Measurements from ENCODE around the gene SYNGR1.

Gene SYNGR1

DNA sequence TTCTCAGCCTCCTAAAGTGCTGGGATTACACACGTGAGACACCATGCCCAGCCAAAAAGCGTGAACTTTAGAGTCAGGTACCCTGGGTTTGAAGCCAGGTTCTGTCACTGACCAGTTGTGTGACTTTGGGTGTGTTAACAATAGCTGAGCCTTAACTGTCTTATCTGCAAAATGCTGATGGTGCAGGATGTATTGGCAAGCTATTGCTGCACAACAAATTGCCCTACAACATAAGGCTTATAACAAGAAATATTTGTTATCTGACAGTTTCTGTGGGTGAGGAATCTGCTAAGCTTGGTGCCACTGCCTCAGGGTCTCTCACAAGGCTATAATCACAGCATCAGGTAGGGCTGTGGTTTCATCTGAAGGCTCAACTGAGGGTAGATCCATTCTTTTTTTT, 21.9 kb downstream of the SYNGR1 start:
- no peak for DNase-seq

DNA sequence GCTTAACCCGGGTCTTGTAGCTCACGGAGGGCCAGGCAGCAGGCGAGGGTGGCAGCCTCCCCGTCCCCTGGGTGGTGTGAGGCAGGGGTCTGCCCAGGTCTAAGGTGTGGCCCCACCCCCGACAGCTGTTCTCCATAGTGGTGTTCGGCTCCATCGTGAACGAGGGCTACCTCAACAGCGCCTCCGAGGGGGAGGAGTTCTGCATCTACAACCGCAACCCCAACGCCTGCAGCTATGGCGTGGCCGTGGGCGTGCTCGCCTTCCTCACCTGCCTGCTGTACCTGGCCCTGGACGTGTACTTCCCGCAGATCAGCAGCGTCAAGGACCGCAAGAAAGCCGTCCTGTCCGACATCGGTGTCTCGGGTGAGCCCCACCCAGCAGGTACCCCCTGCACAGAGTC, 24.4 kb downstream of the SYNGR1 start:
- DNase-seq, result no peak

DNA sequence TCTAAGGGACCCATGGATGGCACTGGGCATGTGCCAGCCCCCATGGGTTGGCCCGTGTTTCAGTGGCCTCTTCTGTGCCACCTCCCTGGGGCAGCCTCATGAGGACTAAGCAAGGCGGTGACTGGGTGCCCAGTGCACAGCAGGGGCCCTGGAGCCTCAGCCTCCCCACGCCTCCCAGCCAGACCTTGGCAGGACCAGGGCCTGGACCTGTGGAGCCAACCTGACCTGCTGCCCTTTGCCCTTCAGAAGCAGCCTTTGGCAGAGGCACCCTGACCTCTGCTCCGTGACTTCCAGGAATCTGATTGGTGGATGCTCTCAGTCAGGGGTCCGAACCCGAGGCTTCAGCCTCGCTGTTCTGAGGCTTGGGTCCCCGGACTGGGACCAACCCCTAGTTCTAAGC, 25.0 kb downstream of the SYNGR1 start:
- no peak for DNase-seq

DNA sequence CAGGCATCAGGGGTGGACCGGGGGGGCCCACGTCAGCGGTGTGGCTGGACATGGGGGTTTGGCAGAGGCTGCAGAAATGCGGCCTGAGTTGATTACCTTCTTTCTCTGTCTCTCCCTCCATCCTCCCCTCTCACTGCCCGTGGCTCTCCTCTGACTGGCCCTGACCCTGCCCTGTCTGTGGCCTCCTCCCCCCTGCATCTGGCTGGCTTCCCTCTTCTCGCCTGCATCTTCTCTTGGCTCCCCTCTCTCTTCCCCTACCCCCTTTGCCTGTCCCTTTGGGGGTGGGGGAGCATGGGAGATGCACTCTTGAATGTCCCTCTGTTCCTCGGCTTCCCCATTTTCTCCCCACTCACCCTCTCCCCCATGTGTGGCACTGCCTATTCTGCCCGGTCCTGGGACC, 25.9 kb downstream of the SYNGR1 start:
- DNase-seq, result no peak

DNA sequence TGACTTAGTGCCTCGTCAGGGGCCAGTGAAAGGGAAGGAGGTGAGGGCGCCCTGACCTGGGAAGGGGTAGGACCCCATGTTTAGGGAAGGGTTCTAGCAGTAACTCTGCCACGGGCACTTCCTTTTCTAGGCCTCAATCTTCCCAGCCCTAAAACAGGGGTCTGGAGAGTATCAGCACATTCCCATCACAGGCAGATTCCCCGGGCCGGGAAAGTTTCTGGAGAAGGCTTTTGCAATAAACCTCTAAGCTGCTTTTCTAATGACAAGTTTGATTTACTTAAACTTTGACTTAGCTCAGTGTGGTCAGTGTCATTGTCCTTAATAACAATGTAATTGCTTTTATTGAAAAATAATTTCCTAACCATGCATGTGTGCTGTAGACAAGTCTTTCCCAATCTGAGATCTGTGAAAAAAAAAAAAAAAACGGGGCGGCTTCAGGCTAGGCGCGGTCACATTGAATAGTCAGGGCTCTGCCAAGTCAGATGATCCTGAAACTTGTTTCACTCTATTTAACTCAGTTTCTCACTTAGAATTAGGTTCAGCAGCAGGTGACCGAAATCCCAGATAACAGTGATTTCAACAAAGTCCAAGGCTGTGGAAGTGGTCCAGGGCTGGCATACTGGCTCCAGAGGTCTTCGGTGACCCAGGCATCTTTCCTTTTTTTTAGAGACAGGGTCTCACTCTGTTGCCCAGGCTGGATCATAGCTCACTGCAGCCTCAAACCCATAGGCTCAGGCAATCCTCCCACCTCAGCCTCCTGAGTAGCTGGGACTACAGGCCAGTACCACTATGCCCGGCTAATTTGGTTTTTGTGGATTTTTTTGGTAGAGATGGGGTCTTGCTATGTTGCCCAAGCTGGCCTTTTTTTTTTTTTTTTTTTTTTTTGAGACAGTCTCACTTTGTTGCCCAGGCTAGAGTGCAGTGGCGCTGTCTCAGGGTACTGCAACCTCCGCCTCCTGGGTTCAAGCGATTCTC, 30.3 kb downstream of the SYNGR1 start:
- DNase-seq, result no peak

DNA sequence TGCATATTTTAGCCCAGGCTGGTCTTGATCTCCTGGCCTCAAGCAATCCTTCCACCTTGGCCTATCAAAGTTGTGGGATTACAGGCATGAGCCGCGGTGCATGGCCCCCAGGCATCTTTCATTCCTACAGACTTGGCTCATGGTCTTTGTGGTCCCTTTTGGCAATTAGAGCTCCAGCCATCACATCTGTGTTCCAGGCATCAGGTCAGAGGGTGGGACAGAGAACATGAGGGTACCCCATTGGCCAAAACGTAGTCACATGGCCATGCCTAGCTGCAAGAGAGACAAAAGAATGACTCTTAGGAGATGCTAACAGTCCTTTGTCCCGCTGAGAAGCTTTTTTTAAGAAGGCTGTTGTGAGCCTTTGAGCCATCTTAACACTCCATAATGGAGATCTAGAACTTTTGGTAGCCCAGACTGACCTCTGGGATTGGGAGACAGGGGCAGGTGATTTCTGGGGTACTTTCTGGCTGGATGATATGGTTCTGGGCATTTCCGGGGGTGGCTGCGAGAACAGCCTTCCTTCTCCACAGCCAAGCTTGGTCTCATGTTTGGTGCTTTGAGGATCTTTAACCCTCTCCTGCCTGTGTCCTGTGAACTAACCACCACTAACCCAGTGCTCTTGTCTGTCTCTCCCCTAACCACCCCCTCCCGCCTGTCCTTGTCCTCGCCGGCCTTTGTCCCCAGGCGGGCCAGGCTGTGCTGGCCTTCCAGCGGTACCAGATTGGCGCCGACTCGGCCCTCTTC, 31.4 kb downstream of the SYNGR1 start:
- no peak for DNase-seq

DNA sequence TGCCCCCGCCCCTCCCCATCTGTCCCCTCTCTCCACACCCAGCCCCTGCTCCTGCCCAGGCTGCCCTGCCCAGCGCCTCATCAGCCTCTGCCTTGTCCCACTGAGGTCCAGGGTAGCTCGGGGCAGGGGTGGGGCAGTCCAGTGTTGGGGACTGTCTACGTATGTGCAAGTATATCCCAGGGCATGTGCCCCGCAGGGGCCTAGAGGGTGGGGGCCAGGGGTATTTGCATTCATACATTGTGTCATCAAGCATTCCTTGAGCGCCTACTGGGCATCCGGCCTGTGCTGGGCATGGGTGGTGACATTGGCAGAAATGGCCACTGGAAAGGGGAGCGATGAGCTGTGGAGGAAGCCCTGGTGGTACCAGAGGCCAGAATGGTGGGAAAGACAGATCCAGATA, 32.1 kb downstream of the SYNGR1 start:
- DNase-seq, result no peak

DNA sequence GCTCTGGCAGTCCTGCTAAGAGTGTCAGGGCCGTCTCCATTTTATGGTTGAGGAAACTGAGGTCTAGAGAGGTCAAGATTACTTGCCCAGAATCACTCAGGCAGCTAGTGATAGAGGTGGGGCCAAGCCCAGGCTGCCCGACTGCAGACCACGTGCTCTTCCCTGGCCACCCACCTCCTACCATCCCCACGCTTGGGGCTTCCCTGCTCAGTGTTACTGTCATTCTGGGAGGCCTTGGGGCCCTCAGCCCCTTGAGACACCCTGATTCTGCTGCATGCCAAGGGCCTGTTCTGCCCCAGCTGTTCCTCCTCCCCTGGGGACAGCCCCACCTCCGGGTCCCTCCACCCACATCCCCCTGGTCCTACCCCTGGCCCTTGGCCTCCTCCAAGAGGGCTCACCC, 32.6 kb downstream of the SYNGR1 start:
- no peak for DNase-seq

DNA sequence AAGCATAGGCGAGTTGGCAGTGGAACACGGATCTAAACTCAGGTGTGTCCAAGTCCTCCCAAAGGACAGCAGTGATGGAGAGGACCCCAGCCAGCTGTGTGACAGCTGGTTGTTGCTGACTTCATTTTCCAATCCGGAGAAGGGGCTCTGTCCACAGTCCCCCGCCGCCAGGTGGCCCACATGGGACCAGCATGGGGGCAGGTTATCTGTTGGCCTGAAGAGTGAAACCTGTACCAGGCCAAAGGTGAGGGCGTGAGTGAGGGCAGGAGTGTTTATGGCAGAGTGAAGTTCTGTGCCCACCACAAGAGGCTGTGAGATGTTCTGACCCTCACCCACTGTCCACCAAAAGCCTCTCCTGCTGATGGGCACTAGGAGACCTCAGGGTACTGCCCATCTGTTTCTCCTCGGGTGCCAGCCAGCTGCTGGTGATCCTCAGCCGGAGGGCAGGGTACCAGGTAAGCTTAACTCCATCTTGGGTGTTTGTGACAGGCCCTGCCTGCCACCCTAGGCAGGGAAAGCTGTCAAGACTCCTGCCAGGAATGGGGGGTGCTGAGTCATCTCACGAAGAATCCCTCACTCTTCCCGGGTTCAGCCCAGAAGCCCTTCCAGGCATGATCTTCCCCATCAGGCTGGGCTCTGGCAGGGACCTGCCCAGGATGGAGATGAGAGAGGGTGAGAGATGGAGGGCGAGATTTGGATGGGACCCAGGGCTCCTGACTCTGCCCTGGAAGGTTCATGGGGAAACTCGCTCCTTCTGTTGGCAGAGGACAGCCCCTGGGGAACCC, 34.2 kb downstream of the SYNGR1 start:
- DNase-seq, result peak; percentile 53

DNA sequence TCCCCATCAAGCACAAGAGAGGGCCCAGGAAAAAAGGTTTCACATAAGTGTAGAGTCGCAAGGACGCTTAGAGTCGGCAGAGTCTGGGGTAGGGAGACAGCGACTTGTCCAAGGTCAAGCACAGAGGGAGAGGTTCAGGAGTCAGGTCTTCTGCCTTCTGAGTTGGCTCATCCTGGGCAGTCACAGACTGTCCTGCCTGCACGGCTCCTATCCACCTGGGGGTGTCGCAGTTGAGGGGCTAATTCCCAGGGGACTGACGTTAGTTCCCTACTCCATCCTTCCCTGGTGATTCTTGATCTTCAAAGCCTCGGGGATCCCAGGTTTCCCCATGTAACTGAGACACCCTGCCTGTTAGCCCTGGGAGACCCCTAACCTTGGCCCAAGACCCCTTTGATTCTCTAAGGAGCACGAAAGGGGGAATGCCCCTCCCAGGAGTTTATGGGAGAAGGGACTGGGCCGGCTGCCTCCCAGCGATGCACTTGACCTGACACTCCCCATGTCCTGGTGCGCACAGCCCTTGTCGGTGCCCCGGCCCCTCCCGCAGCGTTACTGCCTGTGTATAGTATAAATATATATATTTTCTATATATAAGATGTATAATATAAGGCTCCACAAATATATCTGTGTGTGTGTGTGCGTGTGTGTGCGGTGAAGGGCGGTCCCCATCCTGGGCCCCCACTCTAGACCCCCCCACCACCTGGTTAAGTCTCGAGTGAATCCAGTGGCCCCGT, 35.1 kb downstream of the SYNGR1 start:
- peak; percentile 36 for DNase-seq

DNA sequence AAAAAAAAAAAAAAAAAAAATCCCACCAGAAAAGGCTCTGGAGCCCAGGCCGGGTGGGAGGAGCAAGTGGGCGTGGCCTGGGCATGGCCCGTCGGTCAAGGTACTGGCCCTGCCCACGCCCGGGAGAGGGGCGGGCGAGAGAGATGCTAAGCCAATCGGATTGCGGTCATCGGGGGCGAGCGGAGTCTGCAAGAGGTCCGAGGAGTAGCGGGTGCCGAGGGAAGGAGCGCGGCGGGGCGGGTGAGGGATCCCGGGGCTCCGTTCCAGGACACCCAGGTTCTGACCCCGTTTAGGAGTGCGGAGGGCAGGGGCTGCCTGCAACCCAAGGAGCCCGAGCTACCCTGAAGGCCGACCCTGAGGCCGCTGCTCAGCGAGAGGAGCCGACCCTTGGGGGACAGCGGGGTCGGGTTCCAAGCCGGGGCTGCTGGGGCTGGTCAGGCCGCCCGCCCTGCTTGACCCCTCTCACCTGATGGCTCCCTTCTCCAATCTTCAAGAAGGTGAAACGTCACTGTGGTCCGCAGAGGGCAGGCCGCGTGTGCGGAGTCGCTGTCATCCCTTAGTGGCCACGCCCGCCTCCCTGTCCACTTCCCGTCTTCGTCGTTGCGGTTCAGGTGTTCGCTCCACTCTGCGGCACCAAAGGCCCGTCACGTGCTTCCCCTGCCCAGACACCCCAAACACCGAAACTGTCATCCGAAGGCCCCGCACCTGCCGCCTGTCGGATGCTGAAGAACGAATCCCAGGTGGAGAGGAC, 38.6 kb downstream of the SYNGR1 start:
- peak; percentile 84 for DNase-seq

DNA sequence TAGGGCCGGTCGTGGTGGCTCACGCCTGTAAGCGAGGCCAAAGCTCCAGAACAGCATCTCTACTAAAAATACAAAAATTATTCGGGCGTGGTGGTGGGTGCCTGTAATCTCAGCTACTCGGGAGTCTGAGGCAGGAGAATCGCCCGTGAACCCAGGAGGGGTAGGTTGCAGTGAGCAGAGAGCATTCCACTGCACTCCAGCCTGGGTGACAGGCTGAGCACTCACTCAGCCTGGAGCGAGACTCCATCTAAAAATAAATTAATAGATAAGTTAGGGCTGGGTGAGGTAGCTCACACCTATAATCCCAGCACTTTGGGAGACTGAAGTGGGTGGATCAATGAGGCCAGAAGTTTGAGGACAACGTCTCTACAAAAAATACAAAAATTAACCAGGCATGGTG, 39.6 kb downstream of the SYNGR1 start:
- DNase-seq, result no peak

DNA sequence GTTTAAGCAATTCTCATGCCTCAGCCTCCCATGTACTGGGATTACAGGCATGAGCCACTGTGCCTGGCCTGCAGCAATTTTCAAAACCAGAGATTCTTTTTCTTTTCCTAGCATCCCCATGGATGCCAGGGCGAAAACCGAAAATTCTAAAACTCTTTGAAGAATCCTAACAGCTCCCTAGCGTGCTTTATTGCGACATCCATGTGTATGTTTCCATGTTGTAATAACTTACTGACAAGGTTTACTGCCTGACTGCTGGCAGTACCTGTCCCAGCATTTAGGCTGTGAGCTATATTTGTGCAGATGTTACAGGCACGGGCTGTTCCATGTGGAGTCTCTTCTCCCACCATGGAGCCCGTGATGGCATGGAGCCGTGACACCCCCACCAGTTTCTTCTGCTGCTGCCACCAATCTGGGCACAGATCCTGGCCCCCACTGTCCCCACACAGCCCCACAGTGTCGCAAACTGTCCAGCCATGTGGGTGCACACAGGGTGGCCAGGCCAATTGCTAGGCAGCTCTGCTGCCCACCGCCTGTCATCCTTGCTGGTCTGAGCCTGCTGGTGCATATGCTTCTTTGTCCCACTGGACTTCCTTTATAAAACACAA, 42.7 kb downstream of the SYNGR1 start:
- no peak for DNase-seq

DNA sequence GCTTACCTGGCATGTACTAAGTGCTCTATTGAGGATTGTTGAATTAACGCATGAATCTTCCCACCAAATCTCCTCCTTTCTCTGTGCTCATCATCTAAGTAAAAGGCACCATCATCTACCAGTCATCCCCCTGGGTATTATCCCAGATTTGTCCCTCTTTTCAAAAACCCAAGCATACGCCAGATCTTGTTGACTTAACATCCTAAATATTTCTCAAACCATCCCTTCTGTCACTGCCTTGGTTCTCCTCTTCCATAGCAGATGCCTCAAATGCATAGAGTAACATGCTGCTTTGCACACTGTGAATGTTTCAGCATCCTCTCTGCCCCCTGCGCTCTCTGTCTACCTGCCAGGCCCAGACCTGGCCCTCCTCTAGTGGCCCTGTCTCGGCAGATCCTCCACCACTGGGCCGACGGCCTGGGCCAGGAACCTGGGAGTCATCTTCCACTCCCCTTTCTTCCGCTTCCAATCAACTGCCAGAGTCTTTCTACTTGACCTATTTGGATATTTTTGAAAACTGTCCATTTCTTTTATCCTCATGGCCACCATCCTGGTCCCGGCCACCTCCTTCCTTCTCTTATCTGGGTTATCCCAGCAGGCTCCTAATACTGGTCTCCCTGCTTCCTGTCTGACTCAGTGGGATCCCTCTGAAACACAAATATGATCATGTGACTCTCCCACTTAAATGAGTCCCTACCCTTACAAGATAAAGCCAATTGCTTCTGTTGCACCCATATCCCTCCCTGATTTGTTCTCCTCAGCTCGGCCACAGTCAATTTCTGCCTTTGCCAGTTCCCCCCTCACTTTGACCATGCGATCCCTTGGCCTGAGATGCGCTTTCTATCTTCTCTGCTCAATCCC, 46.4 kb downstream of the SYNGR1 start:
- DNase-seq, result peak; percentile 34

DNA sequence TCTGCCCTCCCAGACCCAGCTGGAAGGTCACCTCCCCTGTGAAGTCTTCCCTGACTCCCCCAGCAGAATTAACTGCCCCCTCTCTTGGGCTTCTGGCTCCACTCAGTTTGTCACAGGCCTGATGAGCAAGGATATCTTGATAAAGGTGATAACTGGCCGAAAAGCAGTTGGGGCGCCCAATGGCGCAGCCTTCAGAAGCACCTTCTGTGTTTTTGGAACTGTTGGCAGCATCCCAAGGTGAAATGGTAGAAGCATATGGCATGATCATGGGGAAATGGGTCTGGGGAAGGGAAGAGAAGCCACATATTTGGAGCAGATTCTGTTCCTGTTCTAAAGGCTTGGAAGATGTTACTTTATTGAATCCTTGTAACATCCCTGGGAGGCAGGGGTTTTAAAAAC, 47.0 kb downstream of the SYNGR1 start:
- no peak for DNase-seq

DNA sequence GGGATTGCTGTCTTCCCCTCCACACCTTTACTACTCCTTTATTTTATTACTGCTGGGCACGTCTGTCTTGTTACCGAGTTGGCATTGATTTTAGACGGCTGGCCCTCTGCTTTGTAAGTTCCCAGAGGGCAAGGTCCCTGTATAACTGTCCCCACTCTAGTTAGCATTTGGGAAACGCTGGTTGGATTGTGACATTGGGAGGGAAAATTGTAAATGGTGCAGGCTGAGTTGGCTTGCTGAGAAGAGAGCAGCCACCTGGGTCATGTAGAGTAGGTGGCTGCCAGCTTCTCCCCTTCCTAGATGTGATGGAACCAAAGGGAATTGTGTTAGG, 51.5 kb downstream of the SYNGR1 start:
- DNase-seq, result no peak

DNA sequence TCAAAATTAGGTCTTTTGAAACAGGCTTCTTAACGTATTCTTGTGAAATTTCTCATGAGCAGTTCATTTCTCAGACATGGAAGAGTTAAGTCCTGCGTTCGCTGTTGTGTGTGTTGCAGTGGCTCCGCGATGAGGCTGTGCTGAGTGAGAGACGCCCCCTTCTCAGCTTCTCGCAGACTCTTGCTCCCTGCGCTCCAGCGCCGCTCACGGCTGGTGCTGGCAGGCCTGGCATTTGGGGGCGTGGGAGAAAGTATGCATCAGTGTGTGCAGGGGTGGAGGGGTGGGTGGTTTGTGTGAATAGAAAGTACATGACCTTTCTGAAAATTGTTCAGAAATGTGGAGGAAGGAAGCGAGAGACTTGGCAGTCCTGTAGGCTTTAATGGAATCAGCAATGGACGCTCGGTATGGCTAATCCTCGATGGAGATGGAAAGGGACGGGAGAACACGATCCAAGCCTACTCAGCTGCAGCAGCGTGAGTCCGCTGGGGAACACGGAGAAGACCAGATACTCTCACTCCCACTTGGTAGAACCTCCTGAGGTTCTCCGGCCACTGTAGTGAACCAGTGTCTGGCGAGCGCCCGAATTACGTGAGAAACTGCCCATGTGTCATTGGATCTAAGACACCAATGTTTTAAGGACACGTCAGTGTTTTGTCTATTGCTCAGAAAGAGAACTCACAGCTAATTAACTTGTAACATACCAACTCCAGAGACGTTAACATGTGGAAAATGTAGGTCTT, 55.7 kb downstream of the SYNGR1 start:
- peak; percentile 43 for DNase-seq

DNA sequence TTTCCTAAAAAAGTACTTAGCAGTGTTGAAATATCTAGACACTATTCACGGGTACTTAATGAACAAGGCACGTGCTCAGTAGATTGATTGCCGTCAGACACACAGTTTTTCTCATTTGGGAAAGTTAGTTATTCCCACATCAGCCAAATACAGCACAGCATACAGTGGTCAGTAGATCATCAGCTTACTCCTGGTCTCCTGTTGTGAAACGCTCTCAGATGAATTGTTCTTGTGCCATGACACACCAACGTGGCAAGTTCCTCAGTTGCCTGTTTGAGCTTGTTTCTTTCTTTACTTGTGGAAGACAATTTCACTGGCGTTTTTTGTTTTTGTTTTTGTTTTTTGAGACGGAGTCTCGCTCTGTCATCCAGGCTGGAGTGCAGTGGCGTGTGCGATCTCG, 58.4 kb downstream of the SYNGR1 start:
- no peak for DNase-seq

DNA sequence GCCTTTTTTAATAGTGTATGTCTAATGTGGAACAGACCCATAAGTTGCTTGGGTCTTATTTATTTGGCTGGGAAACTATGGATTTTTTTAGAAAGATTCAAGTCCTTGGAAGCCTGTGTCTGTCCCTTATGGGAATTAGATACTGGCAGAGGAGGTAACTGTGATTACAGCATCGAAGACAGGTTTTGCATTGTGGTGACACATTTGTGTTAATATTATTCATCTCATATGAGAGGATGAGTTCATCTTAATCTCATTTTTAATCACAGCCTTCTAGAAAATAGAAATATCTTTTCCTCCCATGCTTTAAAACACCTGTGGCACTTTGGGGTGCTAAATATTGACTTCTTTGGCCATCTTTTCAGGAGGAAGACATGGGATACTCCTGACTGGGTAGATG, 59.0 kb downstream of the SYNGR1 start:
- no peak for DNase-seq

All from fibroblast of skin of back (primary cell).